Peyer's patch (tissue), 4 donors: ENCODE measurements around the gene LMO1. TPM values are rescaled to one million over a fixed set of nuclear protein-coding genes. Genes with fewer than 3 reads are reported as not detected.

Source experiments
- DNase-seq, 3 donors: peaks; one replicate each; pipeline ENCODE4 v3.0.0-alpha.2; 2017 to 2019
- H3K27ac ChIP-seq, 4 donors: fragments of 200-600 bp; sonication (generic); one replicate each; pipeline ENCODE4 v1.5.1; 2016 to 2019
- H3K27me3 ChIP-seq, 2 donors: fragments of 200-600 bp; sonication (generic); one replicate each; pipeline ENCODE4 v1.5.1; 2019
- H3K36me3 ChIP-seq, 3 donors: fragments of 200-600 bp; sonication (generic); one replicate each; pipeline ENCODE4 v1.5.1; 2016 to 2019
- H3K4me1 ChIP-seq, 4 donors: fragments of 200-600 bp; sonication (generic); one replicate each; pipeline ENCODE4 v1.5.1; 2016 to 2019
- H3K4me3 ChIP-seq, 4 donors: fragments of 200-600 bp; sonication (generic); 1 replicate in 3 of 4; 2 replicates in 1 of 4; pipeline ENCODE4 v1.5.1; 2016 to 2019; ENCODE audit warnings: mild to moderate bottlenecking in 1 of 4
- H3K9me3 ChIP-seq, 4 donors: fragments of 200-600 bp; sonication (generic); one replicate each; pipeline ENCODE4 v1.5.1; 2016 to 2019; ENCODE audit warnings: mild to moderate bottlenecking in 1 of 4
- POLR2A ChIP-seq, 2 donors: fragments of 450-650 bp; IDR thresholded peaks; one replicate each; pipeline ENCODE4 v1.5.1; 2017; ENCODE audit warnings: antibody characterized with exemption in 2 of 2, mild to moderate bottlenecking in 2 of 2, moderate library complexity in 2 of 2
- total RNA-seq, 4 donors: library from RNA; depleted of rRNA; stranded (reverse); fragments of >200 nt; gene quantifications; one replicate each; pipeline ENCODE4 v1.1.0, GENCODE V29; 2016
- TF ChIP-seq, protein P1 (sequence below), 6 experiments: fragments of 450-650 bp in 4 of 6; fragments of 200-600 bp in 2 of 6; sonication (generic) in 1 of 6; IDR thresholded peaks; one replicate each; pipeline ENCODE4 v1.5.1; 2017 to 2019; ENCODE audit warnings: antibody characterized with exemption in 6 of 6, mild to moderate bottlenecking in 3 of 6, moderate library complexity in 1 of 6

LMO1 gene
- total RNA-seq, 4 donors from 2014 or later: not detected

DNA sequence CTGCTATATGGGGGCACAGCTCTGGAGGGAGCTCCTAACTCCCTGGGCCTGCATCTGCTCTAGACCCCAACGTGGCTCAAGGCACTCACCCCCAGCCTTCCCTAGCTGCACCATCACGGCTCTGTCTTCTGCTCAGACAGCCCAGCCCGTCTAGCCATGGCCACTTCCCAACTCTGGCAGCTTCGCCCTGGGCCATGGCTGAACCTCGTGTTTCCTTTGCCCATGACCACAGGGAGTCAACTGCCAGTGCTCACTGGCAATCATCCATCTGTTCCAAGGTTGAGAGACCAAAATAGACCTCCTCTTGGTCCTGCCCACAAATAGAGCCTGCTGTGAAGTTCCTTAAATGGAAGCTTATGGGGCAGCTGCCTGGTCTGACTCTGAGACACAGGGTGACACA lies 5.4 kb downstream of the LMO1 start:
- no peak for TF ChIP-seq POLR2A (IDR thresholded peaks at IDR 0.05)
- TF ChIP-seq, protein P1, sequence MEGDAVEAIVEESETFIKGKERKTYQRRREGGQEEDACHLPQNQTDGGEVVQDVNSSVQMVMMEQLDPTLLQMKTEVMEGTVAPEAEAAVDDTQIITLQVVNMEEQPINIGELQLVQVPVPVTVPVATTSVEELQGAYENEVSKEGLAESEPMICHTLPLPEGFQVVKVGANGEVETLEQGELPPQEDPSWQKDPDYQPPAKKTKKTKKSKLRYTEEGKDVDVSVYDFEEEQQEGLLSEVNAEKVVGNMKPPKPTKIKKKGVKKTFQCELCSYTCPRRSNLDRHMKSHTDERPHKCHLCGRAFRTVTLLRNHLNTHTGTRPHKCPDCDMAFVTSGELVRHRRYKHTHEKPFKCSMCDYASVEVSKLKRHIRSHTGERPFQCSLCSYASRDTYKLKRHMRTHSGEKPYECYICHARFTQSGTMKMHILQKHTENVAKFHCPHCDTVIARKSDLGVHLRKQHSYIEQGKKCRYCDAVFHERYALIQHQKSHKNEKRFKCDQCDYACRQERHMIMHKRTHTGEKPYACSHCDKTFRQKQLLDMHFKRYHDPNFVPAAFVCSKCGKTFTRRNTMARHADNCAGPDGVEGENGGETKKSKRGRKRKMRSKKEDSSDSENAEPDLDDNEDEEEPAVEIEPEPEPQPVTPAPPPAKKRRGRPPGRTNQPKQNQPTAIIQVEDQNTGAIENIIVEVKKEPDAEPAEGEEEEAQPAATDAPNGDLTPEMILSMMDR (IDR thresholded peaks at IDR 0.05): no peak
- peak in 2 of 3 donors; percentile 26 to 31 for DNase-seq
- Histone ChIP-seq H3K27me3 (peaks cover 0 to 6% of the 10 kb centered on the region in 2 donors), H3K27ac (no peak overlapping the region), H3K36me3 (no peaks in the 10 kb centered on the region), H3K9me3 (no peaks in the 10 kb centered on the region), H3K4me1 (peaks cover 0 to 11% (median 2%) of the 10 kb centered on the region in 4 donors), H3K4me3 (no peak overlapping the region)

DNA sequence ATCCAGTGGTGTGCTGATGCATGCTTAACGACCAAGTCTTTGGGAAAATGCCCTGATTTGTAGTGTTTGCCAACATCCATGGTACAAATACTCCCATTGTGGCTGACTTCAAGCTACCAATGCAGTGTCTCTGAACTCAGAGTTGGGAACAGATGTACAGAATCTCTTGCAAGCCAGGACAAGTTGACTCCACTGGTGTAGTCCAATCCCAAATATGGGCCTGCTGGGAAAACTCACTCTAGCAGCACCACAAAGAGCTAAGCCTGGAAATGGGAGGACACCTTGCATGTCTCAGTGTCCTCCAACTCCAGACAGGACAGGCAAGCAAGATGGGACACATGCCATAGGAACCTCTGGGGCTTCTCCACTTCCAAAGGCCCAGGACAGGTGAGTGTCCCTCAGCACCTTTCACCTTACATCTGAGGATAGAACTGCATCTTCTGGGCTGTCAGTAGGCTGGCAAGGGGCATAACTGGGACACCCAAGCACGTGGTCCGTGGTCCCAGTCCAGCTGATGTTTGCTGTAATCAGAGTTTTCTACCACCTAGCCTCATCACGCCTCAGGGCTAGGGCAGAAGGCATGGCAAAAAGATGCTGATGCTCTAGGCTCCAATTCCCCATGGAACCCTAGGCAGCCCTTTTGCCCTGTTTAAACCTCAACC lies 6.5 kb downstream of the LMO1 start:
- TF ChIP-seq POLR2A (IDR thresholded peaks at IDR 0.05): no peak
- TF ChIP-seq, protein P1 (IDR thresholded peaks at IDR 0.05): no peak
- no peaks in the 10 kb centered on the region for H3K9me3 ChIP-seq
- DNase-seq: peak in 2 of 3 donors; percentile 3 to 16

DNA sequence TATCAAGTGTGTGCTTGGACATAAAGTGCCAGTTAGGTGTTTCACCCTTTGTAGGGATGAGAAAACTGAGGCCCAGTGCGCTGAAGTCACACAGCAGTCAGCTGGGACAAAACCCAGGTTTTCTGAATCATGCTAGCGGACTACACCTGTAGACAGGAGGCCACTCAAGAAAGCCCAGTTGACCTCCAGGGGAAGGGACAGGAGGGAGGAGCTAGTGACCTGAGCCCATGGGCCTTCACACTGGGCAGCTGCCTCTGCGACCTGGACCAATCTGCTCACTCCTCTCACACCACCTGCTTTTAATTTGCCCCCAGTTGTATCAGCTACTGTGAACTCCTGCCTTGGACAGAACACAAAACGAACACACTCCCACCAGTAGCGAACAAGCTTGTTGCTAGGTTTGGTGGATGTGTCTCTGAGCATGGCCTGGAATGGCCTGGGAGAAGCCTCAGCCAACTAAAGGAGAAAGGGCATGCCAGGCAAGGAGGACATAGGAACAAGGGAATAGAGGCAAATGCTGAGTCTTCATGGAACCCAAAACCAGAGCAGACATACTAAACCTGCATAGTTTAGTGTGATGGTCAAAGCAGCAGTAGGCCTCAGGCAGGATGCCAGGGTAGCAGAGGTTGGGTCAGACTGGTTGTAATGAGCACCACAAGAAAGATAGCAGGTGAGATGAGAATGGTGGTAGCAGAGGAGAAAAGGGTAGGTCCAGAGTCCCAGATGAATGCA lies 7.2 kb downstream of the LMO1 start:
- Histone ChIP-seq H3K4me3 (no peak overlapping the region), H3K27me3 (no peaks in the 10 kb centered on the region), H3K27ac (no peak overlapping the region), H3K9me3 (no peaks in the 10 kb centered on the region), H3K4me1 (no peaks in the 10 kb centered on the region), H3K36me3 (no peaks in the 10 kb centered on the region)
- peak in 2 of 3 donors; percentile 15 to 27 for DNase-seq
- TF ChIP-seq, protein P1 (IDR thresholded peaks at IDR 0.05): no peak
- no peak for TF ChIP-seq POLR2A (IDR thresholded peaks at IDR 0.05)

More for the DNA sequence above, 6.5 kb downstream of the LMO1 start:
- Histone ChIP-seq H3K36me3 (no peaks in the 10 kb centered on the region), H3K27me3 (peaks cover 0 to under 1% of the 10 kb centered on the region in 2 donors), H3K4me3 (no peak overlapping the region), H3K27ac (no peak overlapping the region), H3K4me1 (no peaks in the 10 kb centered on the region)

DNA sequence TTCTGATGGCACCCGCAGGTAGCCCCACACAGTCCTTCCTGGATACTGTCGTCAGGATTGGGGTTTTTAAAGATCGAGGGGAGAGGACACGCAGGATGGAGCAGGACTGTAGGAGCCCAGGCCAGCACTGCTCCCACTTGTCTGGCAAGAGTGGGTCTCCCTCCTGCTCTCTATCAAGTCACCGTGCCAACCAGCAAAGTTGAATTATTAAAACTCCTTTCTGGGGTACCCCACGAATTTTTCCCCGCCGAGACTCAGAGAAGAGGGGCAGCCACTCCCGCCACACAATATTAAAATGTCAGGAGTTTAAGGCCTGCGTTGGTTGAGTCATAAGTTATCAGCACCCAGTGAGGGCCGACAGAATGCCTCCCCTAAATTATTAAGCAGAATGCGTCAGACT lies 10.1 kb downstream of the LMO1 start:
- TF ChIP-seq POLR2A (IDR thresholded peaks at IDR 0.05): no peak

DNA sequence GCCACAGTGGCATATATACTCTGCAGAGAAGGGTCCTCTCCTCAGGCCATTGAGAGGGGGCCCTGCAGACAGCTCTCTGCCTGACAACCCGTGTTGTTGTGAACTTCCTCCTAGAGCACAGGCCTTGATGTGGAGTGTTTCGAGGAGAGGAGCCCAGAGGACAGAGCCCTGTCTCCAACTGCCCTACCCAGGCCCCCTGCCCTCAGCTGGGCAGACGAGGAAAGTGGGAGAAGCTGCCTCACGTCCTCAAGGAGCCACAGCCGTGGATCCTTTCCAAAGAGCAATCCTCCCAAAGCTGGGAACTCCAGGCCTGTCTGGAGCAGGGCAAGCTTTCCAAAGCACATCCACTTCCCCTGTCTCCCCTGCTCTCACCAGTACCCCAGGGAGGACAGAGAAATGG lies 10.7 kb downstream of the LMO1 start:
- no peak for TF ChIP-seq POLR2A (IDR thresholded peaks at IDR 0.05)
- TF ChIP-seq, protein P1 (IDR thresholded peaks at IDR 0.05): no peak
- H3K27me3 ChIP-seq: no peaks in the 10 kb centered on the region
- DNase-seq: peak in 2 of 3 donors; percentile 15 to 18
- H3K9me3 ChIP-seq: no peaks in the 10 kb centered on the region
- no peaks in the 10 kb centered on the region for H3K36me3 ChIP-seq
- no peak overlapping the region for H3K27ac ChIP-seq
- H3K4me1 ChIP-seq: no peaks in the 10 kb centered on the region
- no peak overlapping the region for H3K4me3 ChIP-seq

More for the DNA sequence above, 10.1 kb downstream of the LMO1 start:
- DNase-seq: peak in 2 of 3 donors; percentile 8 to 9
- H3K27me3 ChIP-seq: no peaks in the 10 kb centered on the region
- no peak overlapping the region for H3K27ac ChIP-seq
- no peaks in the 10 kb centered on the region for H3K9me3 ChIP-seq
- H3K36me3 ChIP-seq: no peaks in the 10 kb centered on the region
- no peaks in the 10 kb centered on the region for H3K4me1 ChIP-seq
- H3K4me3 ChIP-seq: no peak overlapping the region

DNA sequence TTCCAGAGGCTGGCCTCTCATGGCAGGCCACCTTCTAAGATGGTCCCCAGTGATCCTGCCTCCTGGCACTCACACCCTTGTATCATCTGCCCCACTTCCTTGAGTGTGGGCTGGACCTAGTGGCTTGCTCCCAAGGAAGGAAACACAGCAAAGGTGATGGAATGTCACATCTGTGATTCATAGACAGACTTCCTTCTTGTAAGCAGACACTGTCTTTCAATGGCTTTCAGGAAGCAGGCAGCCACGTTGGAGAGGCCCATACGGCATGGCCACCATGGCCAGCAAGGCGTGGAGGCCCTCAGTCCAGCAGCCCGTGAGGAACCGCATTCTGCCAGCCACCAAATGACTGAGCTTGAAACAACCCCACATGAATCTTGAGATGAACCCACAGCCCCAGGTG lies 11.3 kb downstream of the LMO1 start:
- Histone ChIP-seq H3K36me3 (no peaks in the 10 kb centered on the region), H3K4me1 (no peaks in the 10 kb centered on the region), H3K9me3 (no peaks in the 10 kb centered on the region), H3K27me3 (no peaks in the 10 kb centered on the region), H3K27ac (no peak overlapping the region), H3K4me3 (no peak overlapping the region)
- no peak for TF ChIP-seq POLR2A (IDR thresholded peaks at IDR 0.05)
- TF ChIP-seq, protein P1 (IDR thresholded peaks at IDR 0.05): no peak
- DNase-seq: peak in 2 of 3 donors; percentile 19
